HEK293T (cell line): ENCODE measurements around the gene CPVL.

Source experiments
- CTCF ChIA-PET: fragments of 350-600 bp; formaldehyde crosslinking; extraction: SDS; loops from one replicate; lab custom pipeline; 2021; ENCODE audit warnings: antibody characterized with exemption, inconsistent platforms; lab: Yijun Ruan, JAX
- POLR2A ChIA-PET: fragments of 350-600 bp; formaldehyde crosslinking; extraction: SDS; loops from one replicate; lab custom pipeline; 2020; ENCODE audit warnings: antibody characterized with exemption, inconsistent platforms; lab: Yijun Ruan, JAX
- DNase-seq: peaks from one replicate; pipeline ENCODE4 v3.0.0; 2012; ENCODE audit warnings: mixed read lengths; ENCODE audit errors: extremely low spot score
- ARNT ChIP-seq: fragments of 450-650 bp; IDR thresholded peaks from 2 replicates; pipeline ENCODE4 v1.6.1; 2017; ENCODE audit warnings: mild to moderate bottlenecking
- BHLHE40 ChIP-seq: fragments of 450-650 bp; IDR thresholded peaks from 2 replicates; pipeline ENCODE4 v1.6.1; 2016; ENCODE audit warnings: mild to moderate bottlenecking, moderate library complexity, borderline replicate concordance
- CTBP1 ChIP-seq: fragments of 450-650 bp; IDR thresholded peaks from 2 replicates; pipeline ENCODE4 v1.6.1; 2016; ENCODE audit warnings: borderline replicate concordance
- ELF4 ChIP-seq: fragments of 450-650 bp; IDR thresholded peaks from 2 replicates; pipeline ENCODE4 v1.6.1; 2017; ENCODE audit warnings: antibody characterized with exemption
- FOXA1 ChIP-seq: fragments of 450-650 bp; IDR thresholded peaks from 2 replicates; pipeline ENCODE4 v1.6.1; 2016; ENCODE audit warnings: mild to moderate bottlenecking
- FOXK2 ChIP-seq: fragments of 450-650 bp; IDR thresholded peaks from 2 replicates; pipeline ENCODE4 v1.6.1; 2016; ENCODE audit warnings: mild to moderate bottlenecking
- FOXM1 ChIP-seq: fragments of 450-650 bp; IDR thresholded peaks from 2 replicates; pipeline ENCODE4 v1.6.1; 2017; ENCODE audit warnings: mild to moderate bottlenecking, borderline replicate concordance
- HDGF ChIP-seq: fragments of 450-650 bp; IDR thresholded peaks from 2 replicates; pipeline ENCODE4 v1.6.1; 2017; ENCODE audit warnings: antibody characterized with exemption, borderline replicate concordance
- L3MBTL2 ChIP-seq: fragments of 450-650 bp; conservative IDR thresholded peaks from 2 replicates; pipeline ENCODE4 v1.6.1; 2016; ENCODE audit warnings: mild to moderate bottlenecking
- LEF1 ChIP-seq: fragments of 450-650 bp; IDR thresholded peaks from 2 replicates; pipeline ENCODE4 v1.6.1; 2017; ENCODE audit warnings: mild to moderate bottlenecking, borderline replicate concordance
- NFRKB ChIP-seq: fragments of 450-650 bp; IDR thresholded peaks from 2 replicates; pipeline ENCODE4 v1.6.1; 2016; ENCODE audit warnings: mild to moderate bottlenecking, moderate library complexity
- SP1 ChIP-seq: fragments of 450-650 bp; IDR thresholded peaks from 2 replicates; pipeline ENCODE4 v1.6.1; 2017
- SUZ12 ChIP-seq: fragments of 450-650 bp; IDR thresholded peaks from 2 replicates; pipeline ENCODE4 v1.6.1; 2016; ENCODE audit warnings: mild to moderate bottlenecking
- TARDBP ChIP-seq: fragments of 450-650 bp; IDR thresholded peaks from 2 replicates; pipeline ENCODE4 v1.6.1; 2016
- ZNF384 ChIP-seq: fragments of 450-650 bp; IDR thresholded peaks from 2 replicates; pipeline ENCODE4 v1.6.1; 2016
- TF ChIP-seq, protein P1 (sequence below): fragments of 450-650 bp; IDR thresholded peaks from 2 replicates; pipeline ENCODE4 v1.6.1; 2016

CPVL gene

DNA sequence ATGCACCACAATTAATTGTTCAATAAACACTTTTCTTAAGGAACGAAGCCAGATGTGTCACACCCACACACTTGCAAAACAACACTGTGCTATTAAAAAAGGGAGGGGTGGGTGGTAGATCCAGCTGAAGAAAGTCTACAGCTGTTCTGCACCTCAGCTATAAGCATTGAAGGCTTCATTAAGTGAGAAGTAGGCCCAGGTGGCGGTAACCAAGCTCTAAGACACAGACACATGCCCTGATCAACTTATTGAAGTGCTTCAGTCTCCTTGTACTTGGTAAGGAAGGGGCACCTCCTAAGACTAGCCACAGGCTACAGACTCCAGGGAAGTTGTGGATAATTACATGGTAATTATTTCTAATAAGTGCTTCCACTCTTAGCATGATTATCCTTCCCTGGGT lies 4.5 kb upstream of the CPVL start:
- ChIA-PET CTCF (no interaction called here), POLR2A (no interaction called here)
- no peak for DNase-seq
- TF ChIP-seq TARDBP (no peak), HDGF (no peak), FOXA1 (no peak), SUZ12 (no peak), LEF1 (no peak), L3MBTL2 (no peak), FOXK2 (no peak), ARNT (no peak), CTBP1 (no peak), ZNF384 (no peak), ELF4 (no peak), BHLHE40 (no peak)
- TF ChIP-seq, protein P1, sequence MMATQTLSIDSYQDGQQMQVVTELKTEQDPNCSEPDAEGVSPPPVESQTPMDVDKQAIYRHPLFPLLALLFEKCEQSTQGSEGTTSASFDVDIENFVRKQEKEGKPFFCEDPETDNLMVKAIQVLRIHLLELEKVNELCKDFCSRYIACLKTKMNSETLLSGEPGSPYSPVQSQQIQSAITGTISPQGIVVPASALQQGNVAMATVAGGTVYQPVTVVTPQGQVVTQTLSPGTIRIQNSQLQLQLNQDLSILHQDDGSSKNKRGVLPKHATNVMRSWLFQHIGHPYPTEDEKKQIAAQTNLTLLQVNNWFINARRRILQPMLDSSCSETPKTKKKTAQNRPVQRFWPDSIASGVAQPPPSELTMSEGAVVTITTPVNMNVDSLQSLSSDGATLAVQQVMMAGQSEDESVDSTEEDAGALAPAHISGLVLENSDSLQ: no peak

DNA sequence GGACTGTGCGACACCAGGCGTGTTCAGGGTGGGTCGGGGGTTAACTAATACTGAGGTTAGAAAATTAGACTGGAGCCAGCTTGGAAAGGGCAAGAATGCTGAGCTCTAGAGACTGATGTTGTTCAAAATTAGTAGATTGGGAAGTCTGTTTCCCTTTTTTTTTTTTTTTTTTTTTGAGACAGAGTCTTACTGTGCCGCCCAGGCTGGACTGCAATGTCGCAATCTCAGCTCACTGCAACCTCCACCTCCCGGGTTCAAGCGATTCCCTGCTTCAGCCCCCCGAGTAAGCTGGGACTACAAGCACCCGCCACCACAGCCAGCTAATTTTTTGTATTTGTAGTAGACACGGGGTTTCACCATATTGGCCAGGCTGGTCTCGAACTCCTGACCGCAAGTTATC lies 2.7 kb upstream of the CPVL start:
- TF ChIP-seq SP1 (no peak), CTBP1 (no peak), FOXA1 (no peak), HDGF (no peak), ELF4 (no peak), BHLHE40 (no peak), NFRKB (no peak), FOXK2 (no peak), ARNT (no peak), SUZ12 (no peak)
- ChIA-PET CTCF (interaction anchor here (0.5 to 1.2 kb wide), 3 partner anchors 8 to 41 kb away, joined by 3 to 5 read pairs (median 4); no protein-coding TSS in a partner anchor), POLR2A (interaction anchor here (1.5 kb wide), 1 partner anchor 8 kb away, joined by 3 read pairs; no protein-coding TSS in a partner anchor)
- no peak for DNase-seq

DNA sequence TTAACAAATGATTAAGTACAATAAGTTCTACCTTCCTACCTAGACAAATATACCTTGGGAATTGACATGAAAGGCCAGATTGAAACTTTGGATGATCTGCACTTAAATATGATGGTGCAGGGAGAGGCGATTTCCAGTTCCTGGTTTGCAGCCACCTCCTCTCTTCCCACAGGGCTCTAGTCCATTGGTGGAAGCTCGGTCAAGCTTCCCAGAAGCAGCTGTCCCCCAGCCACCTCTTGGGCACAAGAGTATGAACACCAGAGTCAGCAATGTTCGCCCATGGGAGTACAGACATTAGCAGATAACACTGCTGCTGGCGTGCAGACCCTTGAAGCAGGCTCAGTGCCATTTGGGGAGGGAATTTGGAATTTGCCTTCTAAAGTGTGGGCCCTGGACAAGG lies 1.5 kb upstream of the CPVL start:
- TF ChIP-seq BHLHE40 (no peak), FOXM1 (no peak), SUZ12 (no peak), L3MBTL2 (no peak), SP1 (no peak), NFRKB (no peak), HDGF (no peak), CTBP1 (no peak), FOXA1 (no peak), ELF4 (no peak), ARNT (no peak), FOXK2 (no peak), LEF1 (no peak), ZNF384 (no peak), TARDBP (no peak)
- TF ChIP-seq, protein P1: no peak
- CTCF ChIA-PET: interaction anchor here (1.4 kb wide), 1 partner anchor 24 kb away, joined by 3 read pairs; no protein-coding TSS in a partner anchor
- POLR2A ChIA-PET: interaction anchor here (1.8 kb wide), 1 partner anchor 22 kb away, joined by 4 read pairs; no protein-coding TSS in a partner anchor

DNA sequence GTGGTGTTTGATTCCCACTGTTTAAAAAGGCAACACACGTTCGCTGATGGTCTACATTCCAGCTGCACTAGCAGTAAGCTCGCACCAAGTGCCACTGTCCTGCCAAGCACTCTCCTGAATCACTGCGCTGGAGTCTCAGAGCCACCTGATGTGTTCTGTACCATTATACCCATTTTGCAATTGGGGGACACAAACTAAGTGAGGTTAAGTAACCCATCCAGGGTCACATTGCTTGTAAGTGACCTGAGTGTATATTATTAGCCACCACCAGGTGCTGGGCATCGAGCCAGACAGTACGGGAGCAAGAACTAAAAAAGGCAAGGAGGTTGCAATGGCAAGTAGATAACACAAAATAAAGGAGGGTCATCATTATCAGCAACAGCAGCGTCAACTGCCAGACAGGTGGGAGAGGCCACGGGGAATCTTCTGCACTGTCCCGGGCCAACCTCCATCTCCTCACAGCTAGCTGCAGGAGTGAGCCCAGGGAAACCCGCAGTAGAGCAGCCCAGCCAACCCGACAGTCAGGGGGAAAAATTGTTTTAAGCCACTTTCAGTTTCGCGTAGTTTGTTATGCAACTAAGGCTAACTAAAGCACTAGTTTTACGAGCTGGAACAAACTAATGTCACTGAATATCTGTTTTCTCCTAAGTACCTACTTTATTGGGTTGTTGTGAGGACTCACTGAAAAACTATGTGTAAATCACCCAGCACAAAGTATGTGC lies 712 bp upstream of the CPVL start:
- CTCF ChIA-PET: interaction anchor here (0.6 to 1.4 kb wide), 2 partner anchors 9 to 25 kb away, joined by 3 to 4 read pairs; no protein-coding TSS in a partner anchor

More for the DNA sequence above, 1.5 kb upstream of the CPVL start:
- no peak for DNase-seq

DNA sequence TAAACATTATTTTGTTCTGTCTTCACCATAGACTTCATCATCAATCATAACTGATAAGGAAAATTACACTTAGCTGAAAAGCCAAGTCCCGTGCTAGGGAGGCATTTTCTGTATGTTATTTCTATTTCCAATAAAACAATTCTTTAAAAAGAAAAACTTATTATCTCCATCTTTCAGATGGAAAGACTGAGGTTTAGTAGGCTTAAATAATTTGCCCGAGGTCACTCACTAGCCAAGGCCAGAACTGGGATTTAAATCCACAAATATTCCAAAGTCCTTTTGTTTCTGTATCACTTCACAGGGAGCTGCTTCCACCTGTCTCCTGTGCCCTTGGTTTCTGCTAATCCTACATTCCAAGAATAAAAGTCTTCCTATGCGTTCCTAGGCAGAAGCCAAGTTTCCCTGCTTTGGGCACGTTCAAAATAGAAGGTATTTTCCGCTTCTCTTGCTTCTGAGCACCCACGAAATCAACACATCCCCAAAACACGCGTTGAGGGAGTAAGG lies 732 bp downstream of the CPVL start:
- ChIA-PET CTCF (interaction anchor here (0.8 kb wide), 1 partner anchor 44 kb away, joined by 3 read pairs; no protein-coding TSS in a partner anchor), POLR2A (interaction anchor here (0.7 to 1.5 kb wide), 4 partner anchors 10 to 257 kb away, joined by 3 read pairs; no protein-coding TSS in a partner anchor)
- DNase-seq: no peak
- TF ChIP-seq, protein P1: no peak
- TF ChIP-seq NFRKB (no peak), ZNF384 (no peak), ARNT (no peak), HDGF (no peak)

More for the DNA sequence above, 712 bp upstream of the CPVL start:
- POLR2A ChIA-PET: interaction anchor here (0.9 to 1.8 kb wide), 8 partner anchors 8 to 200 kb away, joined by 3 to 4 read pairs (median 3); no protein-coding TSS in a partner anchor
- peak; percentile 30 for DNase-seq
- no peak for TF ChIP-seq L3MBTL2
- TF ChIP-seq NFRKB: no peak
- TF ChIP-seq FOXK2: no peak
- TF ChIP-seq SUZ12: no peak
- no peak for TF ChIP-seq BHLHE40
- no peak for TF ChIP-seq SP1
- no peak for TF ChIP-seq LEF1
- TF ChIP-seq, protein P1: no peak
- no peak for TF ChIP-seq FOXA1
- TF ChIP-seq ZNF384: no peak
- no peak for TF ChIP-seq HDGF
- TF ChIP-seq CTBP1: no peak
